ENCODE results near the gene SLC6A18.

GRCh38 chr5:1203968-1204692, 21.1 kb upstream of the SLC6A18 start:
- TF ChIP-seq, protein P1, sequence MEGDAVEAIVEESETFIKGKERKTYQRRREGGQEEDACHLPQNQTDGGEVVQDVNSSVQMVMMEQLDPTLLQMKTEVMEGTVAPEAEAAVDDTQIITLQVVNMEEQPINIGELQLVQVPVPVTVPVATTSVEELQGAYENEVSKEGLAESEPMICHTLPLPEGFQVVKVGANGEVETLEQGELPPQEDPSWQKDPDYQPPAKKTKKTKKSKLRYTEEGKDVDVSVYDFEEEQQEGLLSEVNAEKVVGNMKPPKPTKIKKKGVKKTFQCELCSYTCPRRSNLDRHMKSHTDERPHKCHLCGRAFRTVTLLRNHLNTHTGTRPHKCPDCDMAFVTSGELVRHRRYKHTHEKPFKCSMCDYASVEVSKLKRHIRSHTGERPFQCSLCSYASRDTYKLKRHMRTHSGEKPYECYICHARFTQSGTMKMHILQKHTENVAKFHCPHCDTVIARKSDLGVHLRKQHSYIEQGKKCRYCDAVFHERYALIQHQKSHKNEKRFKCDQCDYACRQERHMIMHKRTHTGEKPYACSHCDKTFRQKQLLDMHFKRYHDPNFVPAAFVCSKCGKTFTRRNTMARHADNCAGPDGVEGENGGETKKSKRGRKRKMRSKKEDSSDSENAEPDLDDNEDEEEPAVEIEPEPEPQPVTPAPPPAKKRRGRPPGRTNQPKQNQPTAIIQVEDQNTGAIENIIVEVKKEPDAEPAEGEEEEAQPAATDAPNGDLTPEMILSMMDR (IDR thresholded peaks at IDR 0.05; ENCODE audit: insufficient read depth, low read length, poor library complexity, severe bottlenecking), result no peak
- no peak for TF ChIP-seq EZH2phosphoT487 (conservative IDR thresholded peaks at IDR 0.05; ENCODE audit: low read length)

Measured in SU-DHL-6 (cell line).